PC-9 (cell line): ENCODE measurements around the gene TPM3. TPM values are rescaled to one million over a fixed set of nuclear protein-coding genes. Genes with fewer than 3 reads are reported as not detected.

Experiments
- BruUV-seq: library from RNA; stranded (reverse); fragments of 400-500 nt; replicated peaks from 2 replicates; lab custom pipeline; 2021; lab: Mats Ljungman, UMichigan
- CTCF ChIA-PET: fragments of 300-600 bp; sonication (Branson Sonifier 250); formaldehyde crosslinking; loops from one replicate; lab custom pipeline; 2022; ENCODE audit warnings: antibody characterized with exemption; lab: Charles Lee
- POLR2A ChIA-PET: fragments of 300-600 bp; sonication (Branson Sonifier 250); formaldehyde crosslinking; loops from one replicate; lab custom pipeline; 2022; ENCODE audit warnings: antibody characterized with exemption; ENCODE audit not compliant: unreplicated experiment; lab: Charles Lee
- DNase-seq, 2 experiments: peaks; one replicate each; pipeline versions ENCODE4 v3.0.0 to v3.0.0-alpha.2; 2015 to 2022; ENCODE audit warnings: mixed read lengths in 1 of 2
- H2AFZ ChIP-seq: fragments of 200-600 bp; sonication (generic); 2 replicates; pipeline ENCODE4 v1.8.1; 2017; ENCODE audit warnings: antibody characterized with exemption
- H3F3A ChIP-seq: fragments of 200-600 bp; sonication (generic); 2 replicates; pipeline ENCODE4 v1.8.1; 2017; ENCODE audit warnings: antibody characterized with exemption, mild to moderate bottlenecking, low read depth; ENCODE audit not compliant: insufficient read depth
- H3K27ac ChIP-seq: fragments of 200-600 bp; sonication (generic); 2 replicates; pipeline ENCODE4 v1.6.1; 2016; ENCODE audit warnings: mixed run types
- H3K27me3 ChIP-seq: fragments of 200-600 bp; sonication (generic); 2 replicates; pipeline ENCODE4 v1.6.1; 2016; ENCODE audit warnings: low read depth, mixed run types; ENCODE audit not compliant: insufficient read depth
- H3K36me3 ChIP-seq: fragments of 200-600 bp; sonication (generic); 2 replicates; pipeline ENCODE4 v1.6.1; 2016; ENCODE audit warnings: low read depth, mixed run types
- H3K4me1 ChIP-seq: fragments of 200-600 bp; sonication (generic); replicated peaks from 2 replicates; pipeline ENCODE4 v1.6.1; 2016; ENCODE audit warnings: mixed run types; ENCODE audit not compliant: insufficient read depth
- H3K4me2 ChIP-seq: fragments of 200-600 bp; sonication (generic); 2 replicates; pipeline ENCODE4 v1.6.1; 2017; ENCODE audit warnings: mixed run types
- H3K4me3 ChIP-seq: fragments of 200-600 bp; sonication (generic); 2 replicates; pipeline ENCODE4 v1.6.1; 2016; ENCODE audit warnings: mixed run types
- H3K79me2 ChIP-seq: fragments of 200-600 bp; sonication (generic); 2 replicates; pipeline ENCODE4 v1.6.1; 2017; ENCODE audit warnings: low read depth, mixed run types
- H3K9me2 ChIP-seq: fragments of 200-600 bp; sonication (generic); 2 replicates; pipeline ENCODE4 v1.8.1; 2017; ENCODE audit warnings: mild to moderate bottlenecking; ENCODE audit not compliant: insufficient read depth
- H3K9me3 ChIP-seq: fragments of 200-600 bp; sonication (generic); 2 replicates; pipeline ENCODE4 v1.8.1; 2016; ENCODE audit warnings: low read depth; ENCODE audit not compliant: insufficient read depth
- H4K20me1 ChIP-seq: fragments of 200-600 bp; sonication (generic); 2 replicates; pipeline ENCODE4 v1.8.1; 2017; ENCODE audit not compliant: insufficient read depth
- CTCF ChIP-seq: fragments of 200-600 bp; sonication (generic); conservative IDR thresholded peaks from 2 replicates; pipeline ENCODE4 v1.6.1; 2017; ENCODE audit warnings: mixed run types, antibody characterized with exemption, mild to moderate bottlenecking, moderate library complexity
- EZH2 ChIP-seq: fragments of 200-600 bp; sonication (generic); IDR thresholded peaks from 2 replicates; pipeline ENCODE4 v1.8.0; 2017; ENCODE audit warnings: antibody characterized with exemption, low read depth
- intact Hi-C: fragments of 100-400 bp; cut with micrococcal nuclease; formaldehyde crosslinking; loops from one replicate; pipeline ENCODE4 v1.10.0; 2022; ENCODE audit not compliant: unreplicated experiment
- total RNA-seq: library from RNA; stranded (reverse); gene quantifications from 2 replicates; pipeline ENCODE4 v1.2.3, GENCODE V29; 2021

Gene TPM3
- total RNA-seq, 1 experiment from 2014 or later = 491 TPM

GRCh38 chr1:154183046-154183915 is 8.6 kb downstream of the TPM3 start:
- Histone ChIP-seq H2AFZ (peak overlapping the region; percentile 94), H3K4me3 (peak overlapping the region; percentile 83), H3K79me2 (peaks cover 46% of the 10 kb centered on the region), H3K27ac (peak overlapping the region; percentile 74), H4K20me1 (peaks cover 39% of the 10 kb centered on the region), H3K4me2 (peak overlapping the region; percentile 93), H3K4me1 (peaks cover 24% of the 10 kb centered on the region), H3F3A (peaks cover 19% of the 10 kb centered on the region; the same call in 1 of the 2 replicates), H3K36me3 (peaks cover 7% of the 10 kb centered on the region; the same call in 1 of the 2 replicates), H3K27me3 (no peaks in the 10 kb centered on the region), H3K9me2 (no peaks in the 10 kb centered on the region), H3K9me3 (no peaks in the 10 kb centered on the region)
- CTCF ChIA-PET = no interaction called here
- DNase-seq = peak; percentile 97 to 98
- BruUV-seq = TSS peak; percentile 82
- POLR2A ChIA-PET = interaction anchor here (0.6 to 1.3 kb wide), 2 partner anchors 193 to 291 kb away, joined by 8 to 11 read pairs; partner anchors contain the start of gene RPS27
- no peak for TF ChIP-seq CTCF
- no peak for TF ChIP-seq EZH2
- intact Hi-C loops = loop anchor here (2.0 kb wide), 3 partner anchors 90 to 614 kb away; partner anchors contain the start of genes HAX1 and RPS27

- H4K20me1 ChIP-seq = peaks cover 47% of the 10 kb centered on the region
- peaks cover 19% of the 10 kb centered on the region; the same call in 1 of the 2 replicates for H3F3A ChIP-seq
- BruUV-seq = no TSS peak
- H3K79me2 ChIP-seq = peaks cover 54% of the 10 kb centered on the region
- H3K4me2 ChIP-seq = peak overlapping the region; percentile 93
- H3K9me3 ChIP-seq = no peaks in the 10 kb centered on the region
- TF ChIP-seq CTCF (no peak), EZH2 (no peak)
- H3K4me1 ChIP-seq = peaks cover 24% of the 10 kb centered on the region
- H3K4me3 ChIP-seq = peak overlapping the region; percentile 83
- H3K36me3 ChIP-seq = peaks cover 11% of the 10 kb centered on the region; the same call in 1 of the 2 replicates
- no peaks in the 10 kb centered on the region for H3K9me2 ChIP-seq
- intact Hi-C loops = loop anchor here (1.0 to 2.0 kb wide), 4 partner anchors 38 to 614 kb away; partner anchors contain the start of genes HAX1, RPS27 and UBAP2L
- no peaks in the 10 kb centered on the region for H3K27me3 ChIP-seq
- peak; percentile 70 to 76 for DNase-seq
- ChIA-PET POLR2A (interaction anchor here (0.5 to 1.3 kb wide), 7 partner anchors 34 to 372 kb away, joined by 3 to 11 read pairs (median 6); partner anchors contain the start of gene RPS27), CTCF (interaction anchor here (0.6 kb wide), 1 partner anchor 181 kb away, joined by 8 read pairs; no protein-coding TSS in a partner anchor)
- peak overlapping the region; percentile 74 for H3K27ac ChIP-seq
- peak overlapping the region; percentile 85 for H2AFZ ChIP-seq
These were observed 9.4 kb downstream of the TPM3 start for GRCh38 chr1:154182344-154183045.

- Histone ChIP-seq H3K79me2 (peaks cover 59% of the 10 kb centered on the region), H3K4me3 (peak overlapping the region; percentile 83), H3F3A (peaks cover 19% of the 10 kb centered on the region; the same call in 1 of the 2 replicates), H3K36me3 (peaks cover 11% of the 10 kb centered on the region; the same call in 1 of the 2 replicates), H3K9me3 (no peaks in the 10 kb centered on the region), H3K4me1 (peaks cover 24% of the 10 kb centered on the region), H3K4me2 (peak overlapping the region; percentile 93), H3K9me2 (no peaks in the 10 kb centered on the region), H3K27ac (peak overlapping the region; percentile 74), H2AFZ (no peak overlapping the region), H3K27me3 (no peaks in the 10 kb centered on the region), H4K20me1 (peaks cover 52% of the 10 kb centered on the region)
- ChIA-PET CTCF (interaction anchor here (0.6 kb wide), 1 partner anchor 180 kb away, joined by 8 read pairs; no protein-coding TSS in a partner anchor), POLR2A (interaction anchor here (0.5 to 1.3 kb wide), 7 partner anchors 34 to 843 kb away, joined by 3 to 13 read pairs (median 6); partner anchors contain the start of gene RPS27)
- BruUV-seq = TSS peak; percentile 34
- TF ChIP-seq CTCF (no peak), EZH2 (no peak)
- intact Hi-C loops = loop anchor here (1.0 to 2.0 kb wide), 4 partner anchors 38 to 613 kb away; partner anchors contain the start of genes HAX1, RPS27 and UBAP2L
- DNase-seq = no peak
These were observed 10.0 kb downstream of the TPM3 start for GRCh38 chr1:154181944-154182343.
